Rectal smooth muscle tissue (tissue), 1 donor: ENCODE results near the gene DUSP12.

Source experiments
- H3K27ac ChIP-seq: one replicate; pipeline ENCODE4 v1.7.0; 2013; ENCODE audit warnings: low read depth, low read length, inconsistent platforms
- H3K27me3 ChIP-seq: one replicate; pipeline ENCODE4 v1.7.0; 2013; ENCODE audit warnings: low read length; ENCODE audit not compliant: control insufficient read depth, insufficient read depth
- H3K36me3 ChIP-seq: one replicate; pipeline ENCODE4 v1.7.0; 2013; ENCODE audit warnings: low read length; ENCODE audit not compliant: control insufficient read depth, insufficient read depth
- H3K4me1 ChIP-seq: one replicate; pipeline ENCODE4 v1.7.0; 2013; ENCODE audit warnings: low read length; ENCODE audit not compliant: control insufficient read depth, insufficient read depth
- H3K4me3 ChIP-seq: one replicate; pipeline ENCODE4 v1.7.0; 2013; ENCODE audit warnings: low read length
- H3K9ac ChIP-seq: one replicate; pipeline ENCODE4 v1.7.0; 2013; ENCODE audit warnings: low read length

The DUSP12 gene

DNA sequence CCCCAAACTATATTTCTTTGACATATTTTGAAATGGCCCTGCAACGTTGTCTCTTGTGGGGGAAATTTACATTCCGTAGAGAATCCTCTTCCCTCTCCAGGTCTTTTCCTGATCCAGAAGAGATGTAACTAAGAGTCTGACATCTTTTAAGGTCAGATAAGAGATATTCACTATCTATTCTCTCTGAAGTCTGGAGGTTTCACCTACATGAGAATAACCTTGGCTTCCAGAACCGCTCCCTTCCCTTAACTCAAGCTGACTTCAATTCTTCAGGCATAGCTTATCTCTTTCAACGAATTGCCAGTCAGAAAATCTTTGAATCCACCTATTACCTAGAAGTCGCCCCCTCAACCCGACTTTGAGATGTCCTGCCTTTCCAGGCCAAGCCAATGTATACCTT is 18.3 kb upstream of the DUSP12 start:
- H3K27ac ChIP-seq, result no peak overlapping the region

DNA sequence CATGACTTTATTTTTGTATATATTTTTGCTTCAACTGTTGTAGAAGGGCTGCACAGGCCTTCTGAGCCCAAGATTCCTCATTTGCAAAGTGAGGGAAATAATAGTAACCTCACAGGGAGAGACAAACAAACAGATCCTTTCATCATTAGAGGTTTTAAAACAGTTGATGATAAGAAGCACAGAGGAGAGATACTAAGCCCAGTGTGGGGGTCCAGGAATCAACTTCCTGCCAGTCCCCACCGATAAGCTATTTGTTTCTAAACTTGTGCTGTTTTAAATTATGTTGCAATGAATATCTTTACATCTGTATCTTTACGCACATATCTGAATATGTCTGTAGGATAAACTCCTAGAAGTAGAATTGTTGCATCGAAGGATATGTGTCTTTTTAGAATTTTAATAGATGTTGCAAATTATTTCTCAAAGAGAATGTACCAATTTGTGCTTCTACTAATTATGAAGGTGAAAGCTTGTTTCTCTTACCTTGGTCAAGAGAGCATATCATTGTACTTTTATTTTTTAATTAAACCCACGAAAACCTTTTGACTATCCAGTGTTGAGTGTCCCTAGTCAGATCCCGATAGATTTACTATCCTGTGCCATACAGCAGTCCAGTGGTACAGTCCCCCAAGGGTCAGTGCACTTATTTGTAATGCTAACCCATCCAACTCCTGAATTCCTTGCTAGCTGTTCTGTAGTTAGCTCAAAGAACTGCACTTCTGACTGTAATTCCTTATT is 17.4 kb upstream of the DUSP12 start:
- H3K9ac ChIP-seq, result no peak overlapping the region
- H3K4me3 ChIP-seq, result no peak overlapping the region
- H3K36me3 ChIP-seq, result no peaks in the 10 kb centered on the region
- H3K27me3 ChIP-seq, result no peaks in the 10 kb centered on the region
- no peaks in the 10 kb centered on the region for H3K4me1 ChIP-seq
- no peak overlapping the region for H3K27ac ChIP-seq

More for the DNA sequence above, 18.3 kb upstream of the DUSP12 start:
- Histone ChIP-seq H3K4me1 (no peaks in the 10 kb centered on the region), H3K4me3 (no peak overlapping the region), H3K9ac (no peak overlapping the region), H3K36me3 (no peaks in the 10 kb centered on the region), H3K27me3 (no peaks in the 10 kb centered on the region)

DNA sequence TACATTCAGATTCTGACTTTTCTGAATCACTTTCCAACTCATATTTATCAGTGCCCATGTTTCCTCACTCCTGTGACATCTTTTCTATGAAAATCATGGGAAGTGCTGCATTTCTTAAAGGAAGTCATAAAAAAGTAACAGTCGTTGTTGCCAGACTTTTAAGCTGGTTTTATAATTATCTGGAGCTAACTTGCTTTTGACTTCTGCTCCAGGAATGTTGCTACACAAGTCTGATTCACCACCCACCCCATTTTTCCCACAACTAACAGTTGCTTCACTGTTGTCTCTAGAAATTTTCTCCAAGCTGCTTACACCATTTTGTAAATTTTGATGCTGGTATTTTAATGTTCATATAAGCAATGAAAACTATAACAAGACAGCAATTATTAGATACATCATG is 16.1 kb upstream of the DUSP12 start:
- H3K36me3 ChIP-seq, result no peaks in the 10 kb centered on the region

DNA sequence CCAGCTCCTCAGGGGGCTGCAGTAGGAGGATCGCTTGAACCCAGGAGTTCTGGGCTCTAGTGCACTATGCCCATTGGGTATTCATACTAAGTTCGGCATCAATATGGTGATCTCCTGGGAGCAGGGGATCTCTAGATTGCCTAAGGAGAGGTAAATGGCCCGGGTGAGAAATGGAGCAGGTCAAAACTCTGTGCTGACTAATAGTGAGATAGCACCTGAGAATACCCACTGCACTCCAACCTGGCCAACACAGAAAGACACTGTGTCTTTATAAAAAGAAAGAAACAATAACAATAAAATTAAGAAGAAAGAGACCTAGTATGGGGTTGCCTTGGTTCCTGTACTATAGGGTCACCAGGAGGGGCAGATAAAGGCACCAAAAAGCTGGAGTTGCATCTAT is 13.7 kb upstream of the DUSP12 start:
- H3K27ac ChIP-seq, result no peak overlapping the region
- H3K9ac ChIP-seq, result no peak overlapping the region
- no peak overlapping the region for H3K4me3 ChIP-seq

More for the DNA sequence above, 16.1 kb upstream of the DUSP12 start:
- no peak overlapping the region for H3K4me3 ChIP-seq
- no peak overlapping the region for H3K27ac ChIP-seq
- H3K27me3 ChIP-seq, result no peaks in the 10 kb centered on the region
- no peaks in the 10 kb centered on the region for H3K4me1 ChIP-seq
- no peak overlapping the region for H3K9ac ChIP-seq

DNA sequence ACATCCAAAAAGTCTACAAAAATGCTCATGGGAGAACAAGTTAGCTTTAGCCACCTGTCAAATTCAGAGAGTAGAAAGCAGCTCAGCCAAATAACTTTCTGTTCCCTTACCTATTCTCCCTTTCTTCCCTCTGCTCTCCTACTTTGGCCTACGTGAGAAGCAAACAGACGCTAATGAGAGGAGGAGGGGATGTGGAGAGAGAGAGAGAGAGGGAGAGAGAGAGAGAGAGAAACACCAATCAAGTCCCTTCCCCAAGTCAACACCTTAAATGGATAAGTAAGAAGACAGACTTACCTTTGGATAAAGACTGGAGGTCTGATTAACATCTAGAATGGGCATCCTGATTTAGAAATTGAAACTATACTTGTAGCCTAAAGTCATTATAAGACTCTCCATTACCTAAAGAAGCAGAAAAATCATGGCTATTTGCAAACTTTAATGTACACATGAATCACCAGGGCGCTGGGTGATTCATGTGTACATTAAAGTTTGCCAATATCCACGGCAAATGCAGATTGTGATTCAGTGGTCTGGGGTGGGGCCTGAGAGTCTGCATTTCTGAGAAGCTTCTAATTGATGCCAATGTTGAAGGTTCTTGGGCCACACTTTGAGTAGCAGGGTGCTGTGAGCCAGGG is 13.1 kb upstream of the DUSP12 start:
- Histone ChIP-seq H3K27me3 (no peaks in the 10 kb centered on the region), H3K36me3 (no peaks in the 10 kb centered on the region), H3K27ac (no peak overlapping the region), H3K9ac (no peak overlapping the region), H3K4me3 (no peak overlapping the region), H3K4me1 (no peaks in the 10 kb centered on the region)

More for the DNA sequence above, 13.7 kb upstream of the DUSP12 start:
- H3K36me3 ChIP-seq, result no peaks in the 10 kb centered on the region
- H3K4me1 ChIP-seq, result no peaks in the 10 kb centered on the region
- no peaks in the 10 kb centered on the region for H3K27me3 ChIP-seq

DNA sequence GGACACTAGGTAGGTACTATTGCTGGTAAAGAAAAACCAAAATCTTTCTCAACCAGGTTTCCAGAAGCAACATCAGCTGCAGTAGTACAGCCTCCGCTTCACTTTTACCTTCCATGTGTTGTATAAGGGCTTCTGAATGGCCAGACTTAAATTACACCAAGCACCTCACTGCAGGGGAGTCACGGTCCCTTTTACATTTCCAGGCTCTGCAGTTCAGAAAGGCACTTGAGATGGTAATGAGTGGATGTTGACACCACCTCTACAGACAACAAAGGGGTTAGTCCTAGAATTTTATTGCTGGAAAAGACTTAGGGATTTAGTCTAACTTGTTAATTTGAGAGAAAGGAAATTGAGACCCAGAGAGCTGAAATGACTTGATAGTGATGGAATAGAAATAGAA is 12.0 kb upstream of the DUSP12 start:
- Histone ChIP-seq H3K27me3 (no peaks in the 10 kb centered on the region), H3K4me3 (no peak overlapping the region), H3K4me1 (no peaks in the 10 kb centered on the region), H3K27ac (no peak overlapping the region), H3K9ac (no peak overlapping the region), H3K36me3 (no peaks in the 10 kb centered on the region)

DNA sequence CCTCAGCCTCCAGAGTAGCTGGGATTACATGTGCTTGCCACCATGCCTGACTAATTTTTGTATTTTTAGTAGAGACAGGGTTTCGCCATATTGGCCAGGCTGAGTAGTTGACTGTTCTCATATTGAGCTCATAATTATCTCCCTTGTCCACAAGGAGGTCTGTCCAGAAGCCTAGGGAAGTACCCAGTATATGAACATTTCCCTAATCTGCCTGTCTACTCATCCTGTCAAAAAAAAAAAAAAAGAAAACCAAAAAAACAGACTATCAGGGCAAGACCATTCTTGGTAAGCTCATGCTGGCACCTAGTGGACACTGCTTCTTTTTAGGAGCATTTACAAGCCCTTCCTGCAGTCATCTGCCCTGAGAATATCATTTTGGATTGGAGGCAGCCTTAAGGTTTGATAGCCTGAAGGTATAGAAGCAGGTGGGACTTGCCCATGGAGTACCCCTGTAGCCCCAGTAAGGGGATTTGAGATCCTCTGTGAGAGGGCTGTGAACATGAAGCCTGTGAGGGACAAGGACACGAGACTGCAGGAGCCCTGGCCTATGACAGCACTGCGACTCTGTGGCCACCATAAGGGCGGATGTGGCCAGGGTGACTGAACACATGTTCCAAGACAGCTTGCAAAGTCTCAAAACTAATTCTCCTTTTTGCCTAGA is 10.8 kb upstream of the DUSP12 start:
- Histone ChIP-seq H3K27ac (no peak overlapping the region), H3K4me3 (no peak overlapping the region), H3K4me1 (no peaks in the 10 kb centered on the region), H3K27me3 (no peaks in the 10 kb centered on the region), H3K9ac (no peak overlapping the region), H3K36me3 (no peaks in the 10 kb centered on the region)

DNA sequence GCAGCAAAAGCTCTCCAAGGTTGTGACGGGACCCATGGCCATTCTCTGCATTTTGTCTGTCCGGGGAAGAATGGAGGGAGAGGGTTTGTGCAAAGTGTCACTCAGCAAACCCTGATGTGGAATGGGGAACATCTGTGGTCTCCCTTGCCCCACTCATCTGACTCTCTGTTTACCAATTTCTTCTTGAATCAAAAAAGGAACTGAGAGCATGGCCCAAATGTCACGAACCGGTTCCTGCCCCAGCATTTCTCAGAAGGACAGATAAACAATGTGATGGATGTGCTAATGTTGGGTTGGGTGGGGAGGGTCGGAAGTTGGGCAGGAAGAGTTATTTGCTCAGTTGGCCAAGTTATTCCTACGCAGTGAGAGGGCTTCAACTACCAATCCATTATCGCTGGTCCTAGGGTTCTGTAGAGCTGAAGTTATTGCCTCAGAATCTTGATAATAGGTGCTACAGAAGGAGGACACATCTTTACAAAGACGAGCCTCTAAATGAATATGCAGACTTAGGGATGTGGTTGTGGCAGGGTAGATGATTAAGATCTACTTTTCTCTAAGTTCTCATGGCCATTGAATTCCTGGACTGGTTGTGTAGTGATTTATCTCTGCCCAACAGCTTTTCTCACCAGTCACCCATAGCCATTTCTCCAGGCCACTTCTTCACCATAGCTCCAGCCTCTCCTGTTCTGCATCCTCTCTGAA is 9.6 kb upstream of the DUSP12 start:
- H3K4me3 ChIP-seq, result no peak overlapping the region
- no peak overlapping the region for H3K27ac ChIP-seq
- no peak overlapping the region for H3K9ac ChIP-seq
- H3K27me3 ChIP-seq, result no peaks in the 10 kb centered on the region
- no peaks in the 10 kb centered on the region for H3K4me1 ChIP-seq
- H3K36me3 ChIP-seq, result no peaks in the 10 kb centered on the region

DNA sequence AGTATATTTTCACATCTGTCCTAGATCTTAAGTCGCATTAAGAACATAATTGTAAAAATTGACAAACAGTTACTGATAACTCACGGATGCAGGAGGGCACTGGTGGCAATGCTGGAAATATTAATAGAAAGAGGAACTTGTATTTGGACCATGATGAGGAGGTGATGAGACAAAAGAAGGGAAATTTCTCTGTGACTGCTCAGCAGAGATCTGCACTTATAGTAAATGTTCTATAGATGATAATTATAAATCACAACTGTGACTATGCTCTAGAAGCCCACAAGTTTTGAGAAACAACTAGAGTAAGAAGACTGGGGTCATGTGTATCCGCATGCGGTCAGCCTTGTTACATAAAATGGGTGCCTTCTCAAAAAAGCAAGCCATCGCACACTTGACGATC is 8.7 kb upstream of the DUSP12 start:
- no peaks in the 10 kb centered on the region for H3K36me3 ChIP-seq
- no peak overlapping the region for H3K9ac ChIP-seq
- no peaks in the 10 kb centered on the region for H3K4me1 ChIP-seq
- no peak overlapping the region for H3K27ac ChIP-seq
- no peaks in the 10 kb centered on the region for H3K27me3 ChIP-seq
- H3K4me3 ChIP-seq, result no peak overlapping the region

DNA sequence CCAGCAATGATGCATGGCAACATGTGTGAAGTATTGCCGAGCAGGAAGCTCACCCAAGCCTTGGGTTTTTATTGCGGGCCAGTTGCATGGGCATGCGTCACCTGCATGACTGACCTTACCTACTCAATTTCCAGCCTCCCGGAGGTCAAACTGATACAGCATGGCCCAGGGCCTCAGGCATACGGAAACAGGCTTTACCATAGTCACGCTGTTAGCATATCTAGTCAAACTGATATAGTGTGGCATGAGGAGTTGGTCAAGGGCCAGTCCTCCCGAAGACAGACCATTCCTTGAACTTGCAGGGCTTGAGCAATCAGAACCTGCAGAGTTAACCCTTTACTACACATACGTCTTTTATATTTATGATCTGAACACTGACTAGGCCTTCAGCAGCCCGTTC is 6.4 kb upstream of the DUSP12 start:
- Histone ChIP-seq H3K4me1 (no peaks in the 10 kb centered on the region), H3K36me3 (no peaks in the 10 kb centered on the region), H3K27ac (no peak overlapping the region), H3K9ac (no peak overlapping the region), H3K27me3 (no peaks in the 10 kb centered on the region), H3K4me3 (no peak overlapping the region)

DNA sequence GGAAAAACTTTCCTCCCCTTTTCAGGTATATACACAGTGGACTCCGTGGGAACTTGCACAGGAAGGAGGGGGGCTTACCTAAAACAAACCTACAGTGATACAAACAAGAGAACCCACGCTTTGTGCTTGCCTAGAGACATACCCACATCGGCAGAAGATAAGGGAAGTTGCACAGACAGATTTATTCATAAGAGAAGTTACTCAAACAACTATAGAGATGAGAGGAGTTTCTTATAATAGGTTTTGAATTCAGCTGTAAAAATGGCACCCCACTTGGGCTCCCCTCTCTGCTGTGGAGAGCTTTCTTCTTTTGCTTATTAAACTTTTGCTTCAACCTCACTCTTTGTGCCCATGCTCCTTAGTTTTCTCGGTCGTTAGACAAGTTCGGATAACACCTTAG is 1.8 kb upstream of the DUSP12 start:
- H3K27ac ChIP-seq, result no peak overlapping the region
- no peaks in the 10 kb centered on the region for H3K4me1 ChIP-seq
- H3K27me3 ChIP-seq, result no peaks in the 10 kb centered on the region
- H3K9ac ChIP-seq, result no peak overlapping the region
- no peak overlapping the region for H3K4me3 ChIP-seq
- H3K36me3 ChIP-seq, result peaks cover 2% of the 10 kb centered on the region

DNA sequence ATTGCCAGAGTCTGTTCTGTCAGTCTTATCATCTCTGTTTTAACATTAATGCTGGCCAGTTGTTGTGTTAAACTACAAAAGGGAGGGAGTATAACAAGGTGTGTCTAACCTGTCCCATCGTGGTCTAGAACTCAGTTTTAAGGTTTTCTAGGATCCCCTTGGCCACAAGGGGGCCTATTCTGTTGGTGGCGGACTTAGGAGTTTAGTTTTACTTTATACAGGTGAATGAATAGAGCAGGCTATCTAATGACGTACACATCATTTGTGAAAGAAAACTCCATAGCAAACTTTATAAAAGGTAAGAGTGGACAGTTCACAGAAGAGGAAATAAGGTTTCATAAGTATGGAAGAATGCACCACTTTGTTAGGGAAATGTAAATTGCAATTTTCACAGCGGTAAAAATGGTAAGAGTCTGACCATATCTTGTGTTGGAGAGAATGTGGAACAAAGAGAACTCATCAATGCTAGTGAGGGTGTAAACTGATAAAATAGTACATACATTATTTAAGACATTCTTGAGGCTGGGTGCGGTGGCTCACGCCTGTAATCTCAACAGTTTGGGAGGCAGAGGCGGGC is 14.0 kb downstream of the DUSP12 start:
- Histone ChIP-seq H3K4me1 (peaks cover 5% of the 10 kb centered on the region), H3K27ac (no peak overlapping the region), H3K4me3 (no peak overlapping the region), H3K27me3 (no peaks in the 10 kb centered on the region), H3K9ac (no peak overlapping the region), H3K36me3 (no peaks in the 10 kb centered on the region)
